ENCODE results near the gene CFLAR.
"Not testable (repeated sequence)": the region's sequence is repeated elsewhere in the genome, so short reads cannot be mapped to it uniquely, and the experiment has no call there.

GRCh38 chr2:201183835-201184234 lies 67.9 kb downstream of the CFLAR start:
- not testable (repeated sequence) for TF ChIP-seq CTCF (IDR thresholded peaks at IDR 0.05; ENCODE audit: poor library complexity, severe bottlenecking); RAD21 (conservative IDR thresholded peaks at IDR 0.05); POLR2AphosphoS5 (IDR thresholded peaks at IDR 0.05); TAF1 (IDR thresholded peaks at IDR 0.05; ENCODE audit: low read depth); EZH2 (IDR thresholded peaks at IDR 0.05; ENCODE audit: borderline replicate concordance, insufficient read depth, low read length, poor library complexity, severe bottlenecking)

Measured in neural cell (in vitro differentiated cells).